IMR-90 (cell line): ENCODE data around the gene RAB12.

Source experiments
- CHD1 ChIP-seq: IDR thresholded peaks from 2 replicates; pipeline ENCODE4 v1.6.1; 2012; ENCODE audit warnings: low read depth, low read length, improper control_type of control experiment
- FOS ChIP-seq: fragments of 150-350 bp; IDR thresholded peaks from 2 replicates; pipeline ENCODE4 v1.6.1; 2016; ENCODE audit warnings: low read depth, low read length
- MAFK ChIP-seq: IDR thresholded peaks from 2 replicates; pipeline ENCODE4 v1.6.1; 2012; ENCODE audit warnings: low read depth, low read length, improper control_type of control experiment
- POLR2A ChIP-seq: IDR thresholded peaks from 2 replicates; pipeline ENCODE4 v1.6.1; 2012; ENCODE audit warnings: mild to moderate bottlenecking, low read depth, low read length
- RCOR1 ChIP-seq: IDR thresholded peaks from 2 replicates; pipeline ENCODE4 v1.6.1; 2012; ENCODE audit warnings: mild to moderate bottlenecking, low read length, improper control_type of control experiment; ENCODE audit not compliant: insufficient replicate concordance
- RFX5 ChIP-seq: IDR thresholded peaks from 2 replicates; pipeline ENCODE4 v1.8.0; 2012; ENCODE audit warnings: low read depth, mild to moderate bottlenecking, low read length, moderate library complexity
- SMC3 ChIP-seq: fragments of 150-350 bp; IDR thresholded peaks from 2 replicates; pipeline ENCODE4 v1.6.1; 2016; ENCODE audit warnings: low read depth, mild to moderate bottlenecking, antibody characterized with exemption, low read length, moderate library complexity
- TF ChIP-seq, protein P1 (sequence below): conservative IDR thresholded peaks from 2 replicates; pipeline ENCODE4 v1.5.1; 2012; ENCODE audit warnings: mild to moderate bottlenecking, low read depth, low read length, improper control_type of control experiment
- TF ChIP-seq, protein P2 (sequence below): fragments of 150-350 bp; IDR thresholded peaks from 2 replicates; pipeline ENCODE4 v1.6.1; 2017; ENCODE audit warnings: mild to moderate bottlenecking, antibody characterized with exemption, low read length, low read depth

DNA sequence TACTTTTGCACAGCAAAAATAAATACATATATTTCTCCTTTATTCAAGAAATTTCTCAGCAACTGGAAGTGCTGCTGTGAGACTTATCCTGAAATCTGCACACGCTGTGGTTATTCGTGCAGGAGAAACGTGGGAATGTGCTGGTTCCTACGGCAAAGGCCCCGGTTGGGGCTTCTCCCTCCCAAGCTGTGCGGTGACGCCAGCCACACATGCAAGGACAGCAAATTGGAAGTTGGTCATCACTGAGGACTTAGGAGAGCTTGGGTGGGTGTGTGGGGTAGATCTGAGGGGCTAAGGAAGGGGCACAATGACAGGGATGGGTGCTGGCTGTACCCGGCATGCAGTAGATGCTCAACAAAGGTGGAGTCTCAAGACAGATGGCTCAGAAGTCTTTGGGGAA, 79.6 kb downstream of the RAB12 start:
- TF ChIP-seq, protein P1, sequence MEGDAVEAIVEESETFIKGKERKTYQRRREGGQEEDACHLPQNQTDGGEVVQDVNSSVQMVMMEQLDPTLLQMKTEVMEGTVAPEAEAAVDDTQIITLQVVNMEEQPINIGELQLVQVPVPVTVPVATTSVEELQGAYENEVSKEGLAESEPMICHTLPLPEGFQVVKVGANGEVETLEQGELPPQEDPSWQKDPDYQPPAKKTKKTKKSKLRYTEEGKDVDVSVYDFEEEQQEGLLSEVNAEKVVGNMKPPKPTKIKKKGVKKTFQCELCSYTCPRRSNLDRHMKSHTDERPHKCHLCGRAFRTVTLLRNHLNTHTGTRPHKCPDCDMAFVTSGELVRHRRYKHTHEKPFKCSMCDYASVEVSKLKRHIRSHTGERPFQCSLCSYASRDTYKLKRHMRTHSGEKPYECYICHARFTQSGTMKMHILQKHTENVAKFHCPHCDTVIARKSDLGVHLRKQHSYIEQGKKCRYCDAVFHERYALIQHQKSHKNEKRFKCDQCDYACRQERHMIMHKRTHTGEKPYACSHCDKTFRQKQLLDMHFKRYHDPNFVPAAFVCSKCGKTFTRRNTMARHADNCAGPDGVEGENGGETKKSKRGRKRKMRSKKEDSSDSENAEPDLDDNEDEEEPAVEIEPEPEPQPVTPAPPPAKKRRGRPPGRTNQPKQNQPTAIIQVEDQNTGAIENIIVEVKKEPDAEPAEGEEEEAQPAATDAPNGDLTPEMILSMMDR: no peak
- no peak for TF ChIP-seq FOS
- TF ChIP-seq MAFK: no peak
- no peak for TF ChIP-seq SMC3
- TF ChIP-seq RCOR1: no peak
- no peak for TF ChIP-seq POLR2A
- TF ChIP-seq CHD1: no peak
- TF ChIP-seq, protein P2, sequence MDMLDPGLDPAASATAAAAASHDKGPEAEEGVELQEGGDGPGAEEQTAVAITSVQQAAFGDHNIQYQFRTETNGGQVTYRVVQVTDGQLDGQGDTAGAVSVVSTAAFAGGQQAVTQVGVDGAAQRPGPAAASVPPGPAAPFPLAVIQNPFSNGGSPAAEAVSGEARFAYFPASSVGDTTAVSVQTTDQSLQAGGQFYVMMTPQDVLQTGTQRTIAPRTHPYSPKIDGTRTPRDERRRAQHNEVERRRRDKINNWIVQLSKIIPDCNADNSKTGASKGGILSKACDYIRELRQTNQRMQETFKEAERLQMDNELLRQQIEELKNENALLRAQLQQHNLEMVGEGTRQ: no peak
- TF ChIP-seq RFX5: no peak
